Measurements from ENCODE around the gene SIDT2.
"Not testable (repeated sequence)": the region's sequence is repeated elsewhere in the genome, so short reads cannot be mapped to it uniquely, and the experiment has no call there.

Gene SIDT2

DNA sequence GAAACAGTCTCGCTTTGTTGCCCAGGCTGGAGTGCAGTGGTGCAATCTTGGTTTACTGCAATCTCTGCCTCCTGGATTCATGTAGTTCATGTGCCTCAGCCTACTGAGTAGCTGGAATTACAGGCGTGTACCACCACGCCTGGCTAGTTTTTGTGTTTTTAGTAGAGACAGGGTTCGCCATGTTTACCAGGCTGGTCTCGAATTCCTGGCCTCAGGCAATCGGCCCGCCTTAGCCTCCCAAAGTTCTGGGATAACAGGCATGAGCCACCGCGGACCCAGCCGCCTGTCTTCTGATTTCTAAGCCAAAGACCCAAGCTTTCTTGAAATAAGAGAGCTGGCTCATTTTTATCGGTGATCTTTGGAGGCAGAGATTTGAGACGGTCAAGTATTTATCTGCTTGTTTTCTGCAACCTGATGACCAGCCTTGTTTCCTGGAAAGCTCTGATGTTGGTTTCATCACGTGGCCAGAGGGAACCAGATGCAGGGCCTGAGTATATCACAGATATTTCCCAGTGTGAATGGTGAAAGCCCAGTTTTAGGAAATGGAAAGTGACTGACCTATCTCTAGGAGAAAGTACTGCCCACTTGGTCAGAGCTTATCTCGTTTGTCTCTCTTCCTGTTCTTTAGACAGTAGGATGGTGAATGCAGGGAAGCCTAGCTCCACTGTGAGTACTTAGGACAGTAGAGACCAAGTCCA lies 5.7 kb upstream of the SIDT2 start:
- no peak for DNase-seq (ENCODE audit: low read depth in 2 of 2)

DNA sequence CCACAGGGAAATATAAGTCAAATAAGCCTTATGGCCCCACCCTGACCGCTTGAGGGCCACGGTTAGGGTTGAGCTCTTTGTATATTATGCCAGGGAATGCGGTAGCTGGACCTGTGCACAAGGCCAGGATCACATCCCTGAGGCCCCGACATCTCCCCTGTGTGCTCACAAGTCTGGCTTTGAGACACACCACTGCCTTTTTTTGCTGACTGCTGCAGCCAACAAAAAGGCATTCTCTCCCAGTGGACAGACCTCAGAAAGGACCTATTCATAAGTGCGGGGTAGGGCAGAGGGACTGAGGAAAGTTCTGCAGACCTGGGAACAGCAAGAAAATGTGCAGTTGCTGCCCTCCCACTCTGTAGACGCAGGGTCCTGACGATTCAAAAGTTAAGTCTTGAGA lies 3.4 kb upstream of the SIDT2 start:
- DNase-seq (ENCODE audit: low read depth in 2 of 2): no peak

- DNase-seq (ENCODE audit: low read depth in 2 of 2): no peak
Measured at GRCh38 chr11:117175781-117176180, 2.8 kb upstream of the SIDT2 start.

DNA sequence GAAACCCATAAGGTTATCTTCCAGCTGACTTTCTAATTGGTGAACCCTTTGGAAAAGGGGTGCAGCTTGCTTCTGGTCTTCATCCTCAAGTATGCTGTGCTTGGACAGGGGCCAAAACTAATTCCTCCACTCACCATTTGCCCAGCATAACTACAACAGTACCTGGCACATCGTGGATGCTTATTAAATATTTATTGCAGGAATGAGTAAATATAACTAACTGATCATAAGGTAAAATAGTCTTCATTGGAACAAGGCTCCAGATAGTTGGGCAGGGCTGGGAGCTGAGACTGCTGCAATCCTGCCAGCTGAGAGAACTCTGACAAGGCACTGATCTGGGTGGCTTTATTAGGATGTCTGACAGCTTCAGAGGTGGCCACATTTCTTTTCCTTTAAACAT lies 2.4 kb upstream of the SIDT2 start:
- no peak for DNase-seq (ENCODE audit: low read depth in 2 of 2)

GRCh38 chr11:117177534-117178209 lies 871 bp upstream of the SIDT2 start:
- DNase-seq (ENCODE audit: low read depth in 2 of 2): no peak

DNA sequence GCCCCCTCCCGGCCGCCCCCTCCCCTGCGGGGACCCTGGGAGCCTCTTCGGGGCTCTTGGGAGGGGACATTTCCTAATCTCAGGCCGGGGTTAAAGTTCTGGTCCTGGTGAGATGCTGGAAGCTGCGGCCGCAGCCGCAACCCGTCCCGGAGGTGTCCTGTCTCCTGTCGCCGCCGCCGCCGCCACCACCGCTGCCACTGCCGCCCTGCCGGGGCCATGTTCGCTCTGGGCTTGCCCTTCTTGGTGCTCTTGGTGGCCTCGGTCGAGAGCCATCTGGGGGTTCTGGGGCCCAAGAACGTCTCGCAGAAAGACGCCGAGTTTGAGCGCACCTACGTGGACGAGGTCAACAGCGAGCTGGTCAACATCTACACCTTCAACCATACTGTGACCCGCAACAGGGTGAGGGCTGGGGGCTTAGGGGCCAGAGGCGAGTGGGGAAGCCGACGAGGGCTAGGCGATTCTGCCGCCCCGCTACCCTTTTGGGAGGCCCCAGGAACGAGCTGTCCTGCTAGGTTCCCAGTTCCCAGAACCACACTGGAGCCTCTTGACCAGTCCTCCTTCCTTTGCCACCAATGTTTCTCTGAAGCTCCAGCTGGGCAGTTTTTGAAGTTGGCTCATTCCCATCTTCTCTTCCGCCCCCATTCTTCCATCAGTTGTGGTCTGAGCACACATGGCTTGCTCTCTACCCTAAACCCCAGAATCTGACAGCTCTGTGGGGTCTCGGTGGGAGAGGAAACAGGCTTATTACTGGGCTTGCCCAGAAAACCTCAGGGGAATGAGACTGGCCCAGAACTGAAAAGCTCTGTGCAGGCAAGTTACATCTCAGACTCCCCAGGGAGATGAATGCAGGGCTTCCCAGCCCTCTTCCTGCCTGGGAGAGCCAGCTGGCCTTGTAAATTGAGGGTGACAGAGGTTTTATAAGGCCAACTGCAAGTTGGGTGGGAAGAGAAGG lies 781 bp downstream of the SIDT2 start:
- DNase-seq (ENCODE audit: low read depth in 2 of 2): no peak

DNA sequence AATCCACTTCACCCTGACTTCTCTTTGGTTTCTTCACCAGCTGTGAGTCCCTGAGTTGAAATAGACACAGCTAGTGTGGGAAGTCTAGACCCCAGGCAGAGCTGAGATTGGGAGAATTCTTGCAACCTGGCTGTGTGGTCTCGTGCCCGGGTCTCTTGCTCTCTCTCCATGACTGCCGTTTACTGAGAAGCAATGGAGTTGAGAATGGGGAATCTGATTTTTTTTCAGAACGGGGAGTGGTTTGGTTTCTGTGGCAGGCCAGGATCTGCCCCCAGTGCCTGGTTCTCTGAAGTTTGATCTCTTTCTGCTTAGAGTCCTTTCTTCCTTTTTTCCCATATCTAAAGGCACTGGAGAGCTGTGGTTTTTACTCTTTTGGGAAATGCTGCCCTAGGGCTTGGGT lies 1.5 kb downstream of the SIDT2 start:
- no peak for DNase-seq (ENCODE audit: low read depth in 2 of 2)

DNA sequence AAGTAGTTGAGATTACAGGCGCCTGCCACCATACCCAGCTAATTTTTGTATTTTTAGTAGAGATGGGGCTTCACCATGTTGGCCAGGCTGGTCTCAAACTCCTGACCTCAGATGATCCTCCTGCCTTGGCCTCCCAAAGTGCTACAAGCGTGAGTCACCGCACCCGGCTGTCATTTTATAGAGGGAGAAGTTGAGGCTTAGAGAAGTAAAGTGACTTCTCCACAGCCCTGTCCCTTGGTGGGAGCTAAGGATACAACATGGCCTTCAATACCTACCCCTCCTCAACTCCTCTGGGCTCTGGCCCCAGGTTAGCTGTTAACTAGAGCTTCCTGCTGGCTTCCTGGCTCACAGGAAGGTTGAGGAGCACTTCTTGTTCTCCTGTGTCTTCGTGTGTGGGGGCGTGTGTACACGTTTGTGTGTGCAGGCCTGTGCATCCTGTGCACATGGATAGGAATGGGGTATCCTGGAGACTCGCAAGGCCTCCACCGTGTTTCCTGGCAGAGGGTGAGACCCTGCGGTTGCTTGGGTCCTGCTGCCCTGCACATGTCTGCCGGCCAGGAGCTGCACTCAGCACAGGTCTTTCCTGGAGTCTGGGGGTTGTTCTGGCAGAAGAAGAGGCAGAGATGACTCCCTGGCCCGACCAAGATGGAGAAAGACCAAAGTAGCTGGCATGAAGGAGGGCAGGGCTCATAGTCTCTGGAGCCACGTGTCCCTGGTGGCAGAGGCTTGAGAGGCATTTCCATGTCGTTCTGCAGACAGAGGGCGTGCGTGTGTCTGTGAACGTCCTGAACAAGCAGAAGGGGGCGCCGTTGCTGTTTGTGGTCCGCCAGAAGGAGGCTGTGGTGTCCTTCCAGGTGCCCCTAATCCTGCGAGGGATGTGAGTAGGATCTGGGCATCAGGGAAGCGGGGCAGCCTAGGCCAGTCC lies 2.4 kb downstream of the SIDT2 start:
- DNase-seq (ENCODE audit: low read depth in 2 of 2): peak in 1 of 2 experiments; percentile 40

- DNase-seq (ENCODE audit: low read depth in 2 of 2): no peak
Measured at GRCh38 chr11:117181586-117182550, 3.3 kb downstream of the SIDT2 start.

DNA sequence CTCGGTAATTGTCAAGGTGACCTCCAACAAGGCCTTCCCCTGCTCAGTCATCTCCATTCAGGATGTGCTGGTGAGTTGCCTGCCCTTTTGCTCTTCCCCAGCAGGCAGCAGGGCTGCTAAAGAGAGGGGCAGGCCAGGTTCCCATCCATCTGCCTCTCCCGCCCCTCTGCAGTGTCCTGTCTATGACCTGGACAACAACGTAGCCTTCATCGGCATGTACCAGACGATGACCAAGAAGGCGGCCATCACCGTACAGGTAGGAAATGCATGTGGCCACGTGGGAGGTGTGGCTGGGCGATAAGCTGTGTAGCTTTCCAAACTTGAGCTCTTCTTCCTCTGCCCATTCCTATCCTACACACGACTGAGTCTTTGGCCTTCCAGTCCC lies 4.0 kb downstream of the SIDT2 start:
- DNase-seq (ENCODE audit: low read depth in 2 of 2): no peak

DNA sequence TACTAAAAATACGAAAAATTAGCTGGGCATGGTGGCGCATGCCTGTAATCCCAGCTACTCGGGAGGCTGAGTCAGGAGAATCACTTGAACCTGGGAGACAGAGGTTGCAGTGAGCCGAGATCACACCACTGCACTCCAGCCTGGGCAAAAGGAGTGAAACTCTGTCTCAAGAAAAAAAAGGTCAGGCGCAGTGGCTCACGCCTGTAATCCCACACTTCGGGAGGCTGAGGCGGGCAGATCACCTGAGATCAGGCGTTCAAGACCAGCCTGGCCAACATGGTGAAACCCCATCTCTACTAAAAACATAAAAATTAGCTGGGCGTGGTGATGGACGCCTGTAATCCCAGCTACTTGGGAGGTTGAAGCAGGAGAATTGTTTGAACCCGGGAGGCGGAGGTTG lies 4.6 kb downstream of the SIDT2 start:
- not testable (repeated sequence) for DNase-seq (ENCODE audit: low read depth in 2 of 2)

GRCh38 chr11:117183724-117184349 lies 5.3 kb downstream of the SIDT2 start:
- DNase-seq (ENCODE audit: low read depth in 2 of 2): no peak

- DNase-seq (ENCODE audit: low read depth in 2 of 2): no peak
Measured at GRCh38 chr11:117185736-117186430, 7.3 kb downstream of the SIDT2 start.

GRCh38 chr11:117186431-117186761 lies 7.9 kb downstream of the SIDT2 start:
- no peak for DNase-seq (ENCODE audit: low read depth in 2 of 2)

DNA sequence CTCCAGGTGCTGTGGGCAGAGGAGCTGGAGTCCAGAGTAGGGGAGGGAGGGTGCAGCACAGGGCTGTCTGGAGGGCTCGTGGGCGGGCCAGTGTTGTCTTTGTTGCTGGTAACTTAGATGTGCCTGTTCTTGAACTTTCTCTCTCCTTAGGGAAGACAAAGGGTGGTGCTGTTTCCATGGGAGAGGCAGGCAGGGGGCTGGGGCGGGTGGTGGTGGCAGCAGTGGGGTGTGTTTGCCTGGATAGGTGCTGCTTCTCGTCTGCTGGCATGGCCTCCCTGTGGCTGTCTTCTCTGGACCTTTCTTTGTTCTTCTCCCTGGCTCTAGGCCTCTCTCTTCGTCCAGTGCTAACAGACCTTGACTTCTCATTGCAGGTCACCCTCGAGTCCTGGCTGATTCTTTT lies 8.5 kb downstream of the SIDT2 start:
- no peak for DNase-seq (ENCODE audit: low read depth in 2 of 2)

GRCh38 chr11:117187428-117187798 lies 8.9 kb downstream of the SIDT2 start:
- DNase-seq (ENCODE audit: low read depth in 2 of 2): no peak

GRCh38 chr11:117187799-117188481 lies 9.4 kb downstream of the SIDT2 start:
- DNase-seq (ENCODE audit: low read depth in 2 of 2): no peak

GRCh38 chr11:117188620-117189081 lies 10.1 kb downstream of the SIDT2 start:
- no peak for DNase-seq (ENCODE audit: low read depth in 2 of 2)
